K562 (cell line): Measurements from ENCODE around the gene DNASE2. TPM values are rescaled to one million over a fixed set of nuclear protein-coding genes. Genes with fewer than 3 reads are reported as not detected.
A peak's percentile ranks its signal among the peaks of the same experiment; 100 is the strongest.

ENCODE experiments used
- CBFA2T3 ChIP-seq: fragments of 450-650 bp; IDR thresholded peaks from 2 replicates; pipeline ENCODE4 v1.6.1; 2017
- COPS2 ChIP-seq: fragments of 450-650 bp; conservative IDR thresholded peaks from 2 replicates; pipeline ENCODE4 v1.6.1; 2016; ENCODE audit warnings: mild to moderate bottlenecking, moderate library complexity
- FOS ChIP-seq: IDR thresholded peaks from 3 replicates; pipeline ENCODE4 v1.6.1; 2011; ENCODE audit not compliant: insufficient read length; ENCODE audit errors: extremely low read depth
- FOXP4 ChIP-seq: sonication (generic); formaldehyde crosslinking; IDR thresholded peaks from 2 replicates; pipeline ENCODE4 v1.8.0; 2022; ENCODE audit warnings: mild to moderate bottlenecking, missing genetic modification reagents, borderline replicate concordance
- MEIS2 ChIP-seq: fragments of 450-650 bp; IDR thresholded peaks from 2 replicates; pipeline ENCODE4 v1.6.1; 2014; ENCODE audit warnings: mild to moderate bottlenecking; ENCODE audit not compliant: partially characterized antibody
- MYBL2 ChIP-seq, 2 experiments: fragments of 450-650 bp in 1 of 2; sonication (generic) in 1 of 2; formaldehyde crosslinking in 1 of 2; IDR thresholded peaks; 2 replicates each; pipeline versions ENCODE4 v1.6.1 to v1.8.1; 2017 to 2022; ENCODE audit warnings: borderline replicate concordance in 1 of 2, inconsistent platforms in 1 of 2, low read depth in 1 of 2, mild to moderate bottlenecking in 1 of 2, missing genetic modification reagents in 1 of 2, moderate library complexity in 1 of 2
- NFATC3 ChIP-seq: fragments of 450-650 bp; IDR thresholded peaks from 2 replicates; pipeline ENCODE4 v1.6.1; 2017; ENCODE audit warnings: mild to moderate bottlenecking
- NFRKB ChIP-seq: fragments of 450-650 bp; IDR thresholded peaks from 2 replicates; pipeline ENCODE4 v1.6.1; 2016; ENCODE audit warnings: low read depth
- NFXL1 ChIP-seq: fragments of 450-650 bp; formaldehyde crosslinking; IDR thresholded peaks from 2 replicates; pipeline ENCODE4 v1.4.0; 2021; ENCODE audit warnings: mild to moderate bottlenecking
- RNF2 ChIP-seq: sonication (generic); IDR thresholded peaks from 2 replicates; pipeline ENCODE4 v1.6.1; 2016
- SAP30 ChIP-seq: fragments of 200-600 bp; sonication (generic); IDR thresholded peaks from 2 replicates; pipeline ENCODE4 v1.6.1; 2012; ENCODE audit warnings: borderline replicate concordance, low read depth, mild to moderate bottlenecking, moderate library complexity, low read length, control low read depth, inconsistent platforms; ENCODE audit not compliant: insufficient read depth, poor library complexity, severe bottlenecking
- SMAD1 ChIP-seq: fragments of 150-350 bp; IDR thresholded peaks from 2 replicates; pipeline ENCODE4 v1.6.1; 2014; ENCODE audit warnings: low read length, low read depth; ENCODE audit not compliant: partially characterized antibody
- THAP7 ChIP-seq: fragments of 250-450 bp; sonication (Bioruptor Pico); IDR thresholded peaks from 2 replicates; pipeline ENCODE4 v1.5.0; 2021
- THRAP3 ChIP-seq: fragments of 450-650 bp; IDR thresholded peaks from 2 replicates; pipeline ENCODE4 v1.6.1; 2016; ENCODE audit warnings: mild to moderate bottlenecking, inconsistent platforms, borderline replicate concordance
- ZNF407 ChIP-seq: fragments of 450-650 bp; IDR thresholded peaks from 2 replicates; pipeline ENCODE4 v1.6.1; 2016; ENCODE audit warnings: low read depth
- ZNF699 ChIP-seq: fragments of 250-450 bp; sonication (Bioruptor Pico); IDR thresholded peaks from 2 replicates; pipeline ENCODE4 v1.8.0; 2021; ENCODE audit warnings: mild to moderate bottlenecking, moderate library complexity; ENCODE audit not compliant: insufficient replicate concordance
- ZNF717 ChIP-seq: fragments of 250-450 bp; sonication (Bioruptor Pico); IDR thresholded peaks from 2 replicates; pipeline ENCODE4 v1.5.0; 2021
- ZNF76 ChIP-seq: fragments of 250-450 bp; sonication (Bioruptor Pico); IDR thresholded peaks from 2 replicates; pipeline ENCODE4 v1.4.0; 2020; ENCODE audit warnings: mild to moderate bottlenecking, moderate library complexity, borderline replicate concordance
- polyA plus RNA-seq, 8 experiments: library from polyadenylated mRNA; depleted of rRNA in 4 of 8; stranded (reverse) in 5 of 8; unstranded in 3 of 8; fragments of >200 nt; fragmentation: Nextera tagmentation in 2 of 8; fragmentation: Illumina TruSeq in 1 of 8; extraction: Ambion mirVana in 2 of 8; extraction: Trizol in 1 of 8; gene quantifications; 2 replicates each; pipeline versions ENCODE4 v1.2.1 to v1.2.3, GENCODE V29; 2011 to 2014; ENCODE audit warnings: inconsistent platforms in 1 of 8, missing spikeins in 1 of 8
- total RNA-seq, 7 experiments: library from RNA; depleted of rRNA in 6 of 7; stranded (reverse); fragments of >200 nt in 6 of 7; fragmentation: Illumina TruSeq in 2 of 7; extraction: Trizol in 2 of 7; gene quantifications; 2 replicates each; pipeline versions ENCODE4 v1.2.1 to v1.2.3, GENCODE V29; 2011 to 2021; ENCODE audit warnings: low replicate concordance in 1 of 7

DNASE2 gene
- total and polyA plus RNA-seq, 9 of the 15 experiments (the other 6 are each of a cell fraction or from before 2014, with no cell fraction given): 4.4 to 27.0 (median 20.2) TPM

- no peak for TF ChIP-seq ZNF407
- no peak for TF ChIP-seq COPS2
- no peak for TF ChIP-seq MYBL2 (IDR thresholded peaks at IDR 0.05; ENCODE audit: low read depth)
- TF ChIP-seq MYBL2 (CRISPR knock-in tag; IDR thresholded peaks at IDR 0.05; ENCODE audit: borderline replicate concordance): no peak
- TF ChIP-seq CBFA2T3: no peak
- no peak for TF ChIP-seq RNF2
- no peak for TF ChIP-seq NFXL1
- TF ChIP-seq ZNF717 (CRISPR knock-in tag): no peak
- TF ChIP-seq SMAD1: peak; percentile 33
- TF ChIP-seq SAP30: no peak
- TF ChIP-seq NFRKB: no peak
- no peak for TF ChIP-seq NFATC3
- TF ChIP-seq ZNF699: no peak
- TF ChIP-seq FOXP4: no peak
- no peak for TF ChIP-seq FOS
- no peak for TF ChIP-seq THRAP3
- TF ChIP-seq ZNF76: peak; percentile 4; the same call in 1 of the 2 replicates
- no peak for TF ChIP-seq MEIS2
- no peak for TF ChIP-seq THAP7
These were observed at the start of gene DNASE2 (continued) for GRCh38 chr19:12881172-12881808.
